ENCODE results near the gene BPI. TPM values are rescaled to one million over a fixed set of nuclear protein-coding genes. Genes with fewer than 3 reads are reported as not detected.

Gene BPI
- total RNA-seq, 1 donor from 2014 or later, result not detected

GRCh38 chr20:38330638-38331037 lies 26.7 kb downstream of the BPI start:
- no peaks in the 10 kb centered on the region for H3K36me3 Mint-ChIP-seq
- TF ChIP-seq EZH2 (IDR thresholded peaks at IDR 0.05) (no peak), EZH2phosphoT487 (IDR thresholded peaks at IDR 0.05) (no peak), CTCF (IDR thresholded peaks at IDR 0.05) (no peak)
- peaks cover 11% of the 10 kb centered on the region for H3K27me3 Mint-ChIP-seq (ENCODE audit: insufficient read depth, low read depth)
- Histone ChIP-seq H3K27ac (no peak overlapping the region), H3K79me2 (ENCODE audit: low read depth) (no peaks in the 10 kb centered on the region), H3K9me3 (ENCODE audit: low read depth) (no peaks in the 10 kb centered on the region), H2AFZ (replicated peaks) (no peak overlapping the region), H3K4me3 (no peak overlapping the region), H3K4me1 (no peaks in the 10 kb centered on the region), H3K4me2 (no peak overlapping the region), H3F3A (ENCODE audit: low read depth) (no peaks in the 10 kb centered on the region), H3K36me3 (no peaks in the 10 kb centered on the region), H3K9ac (no peak overlapping the region), H4K20me1 (ENCODE audit: low read depth) (no peaks in the 10 kb centered on the region), H3K27me3 (no peaks in the 10 kb centered on the region)
- no peaks in the 10 kb centered on the region for H3K4me1 Mint-ChIP-seq
- no peak overlapping the region for H3K4me3 Mint-ChIP-seq
- no peak for DNase-seq (ENCODE audit: low spot score)
- peaks cover 1% of the 10 kb centered on the region for H3K9me3 Mint-ChIP-seq
- H3K27ac Mint-ChIP-seq, result no peak overlapping the region

- Mint-ChIP-seq H3K36me3 (no peaks in the 10 kb centered on the region), H3K9me3 (no peaks in the 10 kb centered on the region), H3K27ac (no peak overlapping the region), H3K27me3 (ENCODE audit: insufficient read depth, low read depth) (peaks cover 11% of the 10 kb centered on the region), H3K4me1 (no peaks in the 10 kb centered on the region), H3K4me3 (no peak overlapping the region)
- no peaks in the 10 kb centered on the region for H3K27me3 ChIP-seq
- no peak overlapping the region for H3K9ac ChIP-seq
- DNase-seq (ENCODE audit: low spot score), result no peak
- no peaks in the 10 kb centered on the region for H3K4me1 ChIP-seq
- H3K79me2 ChIP-seq (ENCODE audit: low read depth), result no peaks in the 10 kb centered on the region
- H3K4me2 ChIP-seq, result no peak overlapping the region
- no peak overlapping the region for H3K4me3 ChIP-seq
- no peaks in the 10 kb centered on the region for H3K36me3 ChIP-seq
- TF ChIP-seq CTCF (IDR thresholded peaks at IDR 0.05) (no peak), EZH2 (IDR thresholded peaks at IDR 0.05) (no peak), EZH2phosphoT487 (IDR thresholded peaks at IDR 0.05) (no peak)
- H2AFZ ChIP-seq (replicated peaks), result no peak overlapping the region
- H3K9me3 ChIP-seq (ENCODE audit: low read depth), result no peaks in the 10 kb centered on the region
- no peaks in the 10 kb centered on the region for H3F3A ChIP-seq (ENCODE audit: low read depth)
- H3K27ac ChIP-seq, result no peak overlapping the region
- H4K20me1 ChIP-seq (ENCODE audit: low read depth), result no peaks in the 10 kb centered on the region
These were observed 27.3 kb downstream of the BPI start for GRCh38 chr20:38331245-38331644.

- no peaks in the 10 kb centered on the region for H4K20me1 ChIP-seq (ENCODE audit: low read depth)
- no peaks in the 10 kb centered on the region for H3F3A ChIP-seq (ENCODE audit: low read depth)
- no peaks in the 10 kb centered on the region for H3K9me3 ChIP-seq (ENCODE audit: low read depth)
- no peaks in the 10 kb centered on the region for H3K4me1 ChIP-seq
- Mint-ChIP-seq H3K36me3 (no peaks in the 10 kb centered on the region), H3K27ac (no peak overlapping the region), H3K9me3 (no peaks in the 10 kb centered on the region), H3K4me3 (no peak overlapping the region), H3K4me1 (no peaks in the 10 kb centered on the region), H3K27me3 (ENCODE audit: insufficient read depth, low read depth) (peaks cover 10% of the 10 kb centered on the region)
- TF ChIP-seq EZH2phosphoT487 (IDR thresholded peaks at IDR 0.05) (no peak), CTCF (IDR thresholded peaks at IDR 0.05) (no peak), EZH2 (IDR thresholded peaks at IDR 0.05) (no peak)
- no peaks in the 10 kb centered on the region for H3K79me2 ChIP-seq (ENCODE audit: low read depth)
- no peaks in the 10 kb centered on the region for H3K36me3 ChIP-seq
- no peaks in the 10 kb centered on the region for H3K27me3 ChIP-seq
- no peak overlapping the region for H3K4me2 ChIP-seq
- no peak overlapping the region for H3K9ac ChIP-seq
- H3K27ac ChIP-seq, result no peak overlapping the region
- no peak overlapping the region for H3K4me3 ChIP-seq
- no peak for DNase-seq (ENCODE audit: low spot score)
- no peak overlapping the region for H2AFZ ChIP-seq (replicated peaks)
These were observed 27.9 kb downstream of the BPI start for GRCh38 chr20:38331814-38332213.
